CD4-positive, alpha-beta memory T cell (primary cell): ENCODE results near the gene KIAA0825. TPM values are rescaled to one million over a fixed set of nuclear protein-coding genes. Genes with fewer than 3 reads are reported as not detected.

ENCODE experiments used
- CTCF ChIA-PET: fragments of 350-600 bp; sonication (Branson Sonifier 250); formaldehyde crosslinking; loops from one replicate; lab custom pipeline; 2021; ENCODE audit warnings: inconsistent platforms; ENCODE audit not compliant: partially characterized antibody; lab: Charles Lee
- POLR2A ChIA-PET: fragments of 350-600 bp; sonication (Branson Sonifier 250); formaldehyde crosslinking; loops from one replicate; lab custom pipeline; 2021; ENCODE audit not compliant: partially characterized antibody; lab: Charles Lee
- DNase-seq, 5 donors: peaks; one replicate each; pipeline versions ENCODE4 v3.0.0 to v3.0.0-alpha.2; 2020 to 2022; ENCODE audit warnings: mixed read lengths in 1 of 5
- H3K27ac ChIP-seq: one replicate; pipeline ENCODE4 v1.7.0; 2013; ENCODE audit warnings: low read depth, low read length
- H3K27me3 ChIP-seq: 2 replicates; pipeline ENCODE4 v1.7.0; 2013; ENCODE audit warnings: mild to moderate bottlenecking, low read length, moderate library complexity; ENCODE audit not compliant: insufficient read depth
- H3K36me3 ChIP-seq: 2 replicates; pipeline ENCODE4 v1.7.0; 2013; ENCODE audit warnings: mild to moderate bottlenecking, low read length, moderate library complexity; ENCODE audit not compliant: insufficient read depth
- H3K4me1 ChIP-seq: 2 replicates; pipeline ENCODE4 v1.7.0; 2013; ENCODE audit warnings: mild to moderate bottlenecking, low read length, moderate library complexity; ENCODE audit not compliant: insufficient read depth
- H3K4me3 ChIP-seq, 2 donors: one replicate each; pipeline ENCODE4 v1.7.0; 2013; ENCODE audit warnings: low read length in 2 of 2, mild to moderate bottlenecking in 1 of 2
- H3K9me3 ChIP-seq, 2 donors: one replicate each; pipeline ENCODE4 v1.7.0; 2013; ENCODE audit warnings: low read length in 2 of 2, control low read depth in 1 of 2; ENCODE audit not compliant: control insufficient read depth in 1 of 2
- H3K27ac Mint-ChIP-seq, 7 donors: one replicate each; pipeline ENCODE4 v1.8.0; 2020 to 2021; ENCODE audit warnings: mixed read lengths in 7 of 7, mild to moderate bottlenecking in 6 of 7, inconsistent platforms in 3 of 7, moderate library complexity in 3 of 7
- H3K27me3 Mint-ChIP-seq, 2 donors: one replicate each; pipeline ENCODE4 v1.8.0; 2020 to 2021; ENCODE audit warnings: mixed read lengths in 2 of 2
- H3K36me3 Mint-ChIP-seq, 2 donors: one replicate each; pipeline ENCODE4 v1.8.0; 2020 to 2021; ENCODE audit warnings: mixed read lengths in 2 of 2, inconsistent platforms in 1 of 2, mild to moderate bottlenecking in 1 of 2
- H3K4me1 Mint-ChIP-seq, 4 donors: one replicate each; pipeline ENCODE4 v1.8.0; 2020 to 2021; ENCODE audit warnings: mixed read lengths in 4 of 4, mild to moderate bottlenecking in 1 of 4
- H3K4me3 Mint-ChIP-seq, 8 donors: one replicate each; pipeline ENCODE4 v1.8.0; 2020 to 2021; ENCODE audit warnings: mixed read lengths in 8 of 8, mild to moderate bottlenecking in 7 of 8, moderate library complexity in 6 of 8, inconsistent platforms in 3 of 8
- H3K9me3 Mint-ChIP-seq, 8 donors: one replicate each; pipeline ENCODE4 v1.8.0; 2020 to 2021; ENCODE audit warnings: mixed read lengths in 8 of 8, mild to moderate bottlenecking in 5 of 8, inconsistent platforms in 3 of 8, moderate library complexity in 1 of 8
- intact Hi-C: fragments of 100-400 bp; cut with micrococcal nuclease; formaldehyde crosslinking; loops from one replicate; pipeline ENCODE4 v1.15.1; 2023
- polyA plus RNA-seq, 2 donors: library from polyadenylated mRNA; unstranded; fragments of 300-500 nt; fragmentation: Illumina TruSeq; gene quantifications; one replicate each; pipeline ENCODE4 v1.2.3, GENCODE V29; 2021
- total RNA-seq, 2 experiments: library from RNA; stranded (reverse); gene quantifications; one replicate each; pipeline ENCODE4 v1.2.3, GENCODE V29; 2021

Gene KIAA0825
- total and polyA plus RNA-seq, 4 experiments from 2014 or later, result 1.5 to 2.2 (median 2.1) TPM

DNA sequence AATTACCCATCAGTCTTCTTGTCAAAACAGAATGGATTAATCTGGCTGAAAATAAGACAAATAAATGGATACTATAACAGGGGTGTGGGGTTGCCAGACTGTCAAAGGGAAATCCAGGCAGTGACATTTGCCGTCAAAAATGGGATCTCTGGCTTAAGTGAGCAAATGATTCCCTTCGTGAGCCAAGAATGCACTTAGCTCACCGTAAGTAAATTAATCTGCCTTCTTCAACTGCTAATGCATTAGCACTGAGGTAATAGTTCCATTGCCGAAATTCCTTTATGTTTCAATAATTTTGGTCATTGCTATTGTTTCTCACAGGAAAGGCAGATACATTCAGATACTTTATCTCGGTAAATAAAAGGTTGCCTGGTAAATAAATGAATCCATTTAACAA lies 377.8 kb downstream of the KIAA0825 start:
- H3K4me1 ChIP-seq, result no peaks in the 10 kb centered on the region
- H3K4me3 ChIP-seq, result no peak overlapping the region

DNA sequence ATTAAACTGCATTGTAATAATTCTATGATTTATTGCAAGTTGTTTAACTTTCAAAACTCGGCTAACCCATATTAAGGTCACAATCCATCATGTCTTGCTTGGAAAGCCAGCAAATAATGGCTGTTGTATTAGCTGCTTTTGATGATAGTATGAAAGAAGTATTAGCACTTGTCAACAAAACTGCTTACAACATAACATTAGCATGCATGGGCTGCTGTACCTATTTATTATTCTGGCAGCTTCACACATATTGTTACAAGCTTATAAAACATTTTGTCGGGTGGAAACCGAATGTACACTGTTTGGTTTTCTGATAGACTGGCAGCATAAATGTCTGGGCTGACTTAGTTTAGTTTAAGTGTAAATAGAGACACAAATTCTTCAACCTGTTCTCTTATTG lies 378.3 kb downstream of the KIAA0825 start:
- peaks cover 0 to 1% (median 0%) of the 10 kb centered on the region in 4 donors for H3K4me1 Mint-ChIP-seq
- Histone ChIP-seq H3K36me3 (no peaks in the 10 kb centered on the region), H3K27ac (no peak overlapping the region), H3K27me3 (no peaks in the 10 kb centered on the region), H3K4me1 (no peaks in the 10 kb centered on the region), H3K4me3 (no peak overlapping the region), H3K9me3 (no peaks in the 10 kb centered on the region)
- H3K4me3 Mint-ChIP-seq, result no peak overlapping the region
- ChIA-PET POLR2A (no interaction called here), CTCF (no interaction called here)
- DNase-seq, result no peak
- H3K27me3 Mint-ChIP-seq, result no peaks in the 10 kb centered on the region
- H3K9me3 Mint-ChIP-seq, result peaks cover 0 to 5% (median 2%) of the 10 kb centered on the region in 8 donors
- intact Hi-C loops, result no loop called here
- H3K27ac Mint-ChIP-seq, result no peak overlapping the region
- H3K36me3 Mint-ChIP-seq, result no peaks in the 10 kb centered on the region

More for the DNA sequence above, 377.8 kb downstream of the KIAA0825 start:
- Mint-ChIP-seq H3K27ac (no peak overlapping the region), H3K4me1 (no peaks in the 10 kb centered on the region), H3K9me3 (peaks cover 0 to 2% (median 0%) of the 10 kb centered on the region in 8 donors), H3K36me3 (no peaks in the 10 kb centered on the region), H3K27me3 (no peaks in the 10 kb centered on the region), H3K4me3 (no peak overlapping the region)
- Histone ChIP-seq H3K27me3 (no peaks in the 10 kb centered on the region), H3K27ac (no peak overlapping the region), H3K9me3 (no peaks in the 10 kb centered on the region), H3K36me3 (no peaks in the 10 kb centered on the region)
- no peak for DNase-seq
- ChIA-PET CTCF (no interaction called here), POLR2A (no interaction called here)
- intact Hi-C loops, result no loop called here

DNA sequence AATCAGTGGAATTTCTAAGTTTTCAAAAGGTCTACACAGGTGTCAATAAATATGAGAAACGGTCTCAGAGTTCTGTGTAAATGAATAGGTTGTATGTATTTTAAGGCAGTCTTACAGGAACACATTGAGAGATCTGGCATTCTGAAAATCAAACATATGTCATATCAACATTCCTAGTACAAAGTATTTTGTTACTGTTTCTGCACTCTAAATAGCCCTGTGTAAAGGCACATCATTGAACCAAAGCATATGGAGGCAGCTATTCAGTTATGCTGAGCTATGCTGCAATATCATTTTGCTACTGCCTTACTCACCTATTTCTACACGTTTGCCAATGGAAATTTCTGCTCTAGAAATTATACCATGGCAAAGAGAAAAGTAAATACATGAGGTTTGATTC lies 379.1 kb downstream of the KIAA0825 start:
- ChIA-PET CTCF (no interaction called here), POLR2A (no interaction called here)
- intact Hi-C loops, result no loop called here
- Mint-ChIP-seq H3K4me3 (no peak overlapping the region), H3K27me3 (no peaks in the 10 kb centered on the region), H3K36me3 (no peaks in the 10 kb centered on the region), H3K27ac (no peak overlapping the region), H3K4me1 (peaks cover 0 to 1% (median 0%) of the 10 kb centered on the region in 4 donors), H3K9me3 (peaks cover 0 to 6% (median 3%) of the 10 kb centered on the region in 8 donors)
- H3K27me3 ChIP-seq, result no peaks in the 10 kb centered on the region
- no peaks in the 10 kb centered on the region for H3K36me3 ChIP-seq
- H3K4me3 ChIP-seq, result no peak overlapping the region
- no peaks in the 10 kb centered on the region for H3K4me1 ChIP-seq
- no peak for DNase-seq
- H3K27ac ChIP-seq, result no peak overlapping the region
- H3K9me3 ChIP-seq, result no peaks in the 10 kb centered on the region

DNA sequence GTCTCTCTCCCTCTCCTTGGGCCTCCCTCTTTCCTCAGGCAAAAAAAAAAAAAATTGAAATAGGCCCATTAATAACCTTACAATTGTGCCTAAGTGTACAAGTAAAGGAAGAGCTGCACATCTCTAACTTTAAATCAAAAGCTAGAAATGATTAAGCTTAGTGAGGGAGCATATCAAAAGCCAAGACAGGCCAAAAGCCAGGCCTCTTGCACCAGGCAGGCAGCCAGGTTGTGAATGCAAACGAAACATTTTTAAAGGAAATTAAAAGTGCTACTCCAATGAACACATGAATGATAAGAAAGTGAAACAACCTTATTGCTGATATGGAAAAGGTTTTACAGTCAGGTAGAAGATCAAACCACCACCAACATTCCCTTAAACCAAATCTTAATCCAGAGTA lies 383.4 kb downstream of the KIAA0825 start:
- H3K36me3 Mint-ChIP-seq, result peaks cover 2 to 8% of the 10 kb centered on the region in 2 donors
- H3K9me3 Mint-ChIP-seq, result peaks cover 0 to 7% (median 4%) of the 10 kb centered on the region in 8 donors
- CTCF ChIA-PET, result no interaction called here
- intact Hi-C loops, result no loop called here
- H3K27me3 Mint-ChIP-seq, result no peaks in the 10 kb centered on the region
- H3K4me3 Mint-ChIP-seq, result no peak overlapping the region
- H3K36me3 ChIP-seq, result no peaks in the 10 kb centered on the region
- no peak for DNase-seq
- no peaks in the 10 kb centered on the region for H3K27me3 ChIP-seq
- H3K27ac ChIP-seq, result no peak overlapping the region
- H3K27ac Mint-ChIP-seq, result no peak overlapping the region
- H3K9me3 ChIP-seq, result no peaks in the 10 kb centered on the region
- H3K4me1 Mint-ChIP-seq, result peaks cover 0 to 1% (median 0%) of the 10 kb centered on the region in 4 donors
- POLR2A ChIA-PET, result no interaction called here
- no peaks in the 10 kb centered on the region for H3K4me1 ChIP-seq
- H3K4me3 ChIP-seq, result no peak overlapping the region

DNA sequence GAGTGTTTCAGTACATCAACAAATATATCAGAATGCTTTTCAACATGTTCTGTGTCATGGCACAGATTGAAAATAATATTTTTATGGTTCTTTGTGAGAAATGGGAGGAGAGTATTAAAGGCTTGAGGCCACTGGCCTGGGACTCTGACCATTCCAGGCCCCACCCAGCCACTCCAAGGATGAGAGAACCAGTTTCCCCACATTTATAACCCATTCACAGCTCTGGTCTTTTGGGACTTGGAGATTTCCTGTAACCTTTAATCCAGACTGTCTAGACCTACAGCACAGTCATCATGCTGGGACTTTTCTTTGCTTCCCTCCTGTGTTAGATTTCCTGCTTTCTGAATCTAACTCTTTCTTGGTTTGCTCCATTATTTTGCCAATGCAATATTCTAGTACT lies 389.6 kb downstream of the KIAA0825 start:
- H3K4me1 ChIP-seq, result no peaks in the 10 kb centered on the region
- no peaks in the 10 kb centered on the region for H3K27me3 ChIP-seq
- intact Hi-C loops, result no loop called here
- ChIA-PET POLR2A (no interaction called here), CTCF (no interaction called here)
- H3K4me3 ChIP-seq, result no peak overlapping the region
- no peaks in the 10 kb centered on the region for H3K4me1 Mint-ChIP-seq
- no peak overlapping the region for H3K27ac ChIP-seq
- no peak for DNase-seq
- no peak overlapping the region for H3K4me3 Mint-ChIP-seq
- no peaks in the 10 kb centered on the region for H3K27me3 Mint-ChIP-seq
- no peaks in the 10 kb centered on the region for H3K36me3 ChIP-seq
- H3K9me3 Mint-ChIP-seq, result peaks cover 0 to 8% (median 2%) of the 10 kb centered on the region in 8 donors
- peaks cover 2 to 8% of the 10 kb centered on the region in 2 donors for H3K36me3 Mint-ChIP-seq
- H3K9me3 ChIP-seq, result no peaks in the 10 kb centered on the region
- H3K27ac Mint-ChIP-seq, result no peak overlapping the region

DNA sequence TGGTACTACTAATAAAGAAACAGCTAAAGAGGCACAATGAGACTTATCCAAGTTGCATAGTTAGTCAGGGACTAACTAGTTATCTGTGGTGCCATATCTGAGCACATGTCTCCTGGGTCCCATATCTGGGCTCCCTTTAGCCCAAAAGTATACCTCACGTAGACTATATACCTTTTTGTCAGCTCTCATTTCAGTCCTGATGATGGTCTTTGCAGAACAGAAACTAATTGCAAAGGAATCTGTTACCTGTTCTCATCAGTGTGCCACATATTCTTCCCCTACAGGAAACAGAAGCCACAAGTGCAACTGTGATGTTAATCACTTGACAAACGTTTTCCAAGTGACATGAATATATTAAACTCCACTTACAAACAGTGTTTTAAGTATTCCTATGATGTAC lies 395.2 kb downstream of the KIAA0825 start:
- no peaks in the 10 kb centered on the region for H3K9me3 ChIP-seq
- POLR2A ChIA-PET, result no interaction called here
- Mint-ChIP-seq H3K36me3 (no peaks in the 10 kb centered on the region), H3K27me3 (no peaks in the 10 kb centered on the region), H3K27ac (no peak overlapping the region), H3K4me3 (no peak overlapping the region), H3K4me1 (peaks cover 0 to 2% (median 0%) of the 10 kb centered on the region in 4 donors), H3K9me3 (peaks cover 0 to 6% (median under 1%) of the 10 kb centered on the region in 8 donors)
- intact Hi-C loops, result no loop called here
- H3K36me3 ChIP-seq, result no peaks in the 10 kb centered on the region
- no peak overlapping the region for H3K27ac ChIP-seq
- H3K4me1 ChIP-seq, result no peaks in the 10 kb centered on the region
- CTCF ChIA-PET, result no interaction called here
- no peaks in the 10 kb centered on the region for H3K27me3 ChIP-seq
- DNase-seq, result no peak
- H3K4me3 ChIP-seq, result no peak overlapping the region

DNA sequence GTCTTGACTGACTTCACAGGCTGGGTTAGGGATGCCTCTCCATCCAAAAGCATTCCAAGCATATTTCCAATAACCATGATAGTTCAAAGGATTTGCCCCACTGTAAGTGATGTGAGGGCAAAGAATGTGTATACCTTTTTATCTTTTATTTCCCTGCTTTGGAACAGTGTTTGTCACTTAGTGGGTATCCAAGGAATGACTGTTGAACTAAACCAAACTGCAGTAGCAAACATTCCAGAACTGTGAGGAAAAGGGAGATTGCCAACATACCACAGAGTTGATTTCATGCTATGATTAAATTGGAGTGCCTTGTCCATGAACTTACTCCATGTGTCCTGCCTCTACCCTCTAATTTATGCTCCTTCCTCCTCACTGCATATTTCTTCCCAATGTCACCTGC lies 400.0 kb downstream of the KIAA0825 start:
- no peaks in the 10 kb centered on the region for H3K27me3 Mint-ChIP-seq
- CTCF ChIA-PET, result no interaction called here
- H3K9me3 ChIP-seq, result no peaks in the 10 kb centered on the region
- no peaks in the 10 kb centered on the region for H3K27me3 ChIP-seq
- H3K4me3 Mint-ChIP-seq, result no peak overlapping the region
- no peak overlapping the region for H3K27ac ChIP-seq
- H3K4me3 ChIP-seq, result no peak overlapping the region
- no peak overlapping the region for H3K27ac Mint-ChIP-seq
- H3K36me3 ChIP-seq, result no peaks in the 10 kb centered on the region
- no peak for DNase-seq
- intact Hi-C loops, result no loop called here
- peaks cover 0 to under 1% (median 0%) of the 10 kb centered on the region in 4 donors for H3K4me1 Mint-ChIP-seq
- no peaks in the 10 kb centered on the region for H3K4me1 ChIP-seq
- POLR2A ChIA-PET, result no interaction called here
- no peaks in the 10 kb centered on the region for H3K36me3 Mint-ChIP-seq
- no peaks in the 10 kb centered on the region for H3K9me3 Mint-ChIP-seq

DNA sequence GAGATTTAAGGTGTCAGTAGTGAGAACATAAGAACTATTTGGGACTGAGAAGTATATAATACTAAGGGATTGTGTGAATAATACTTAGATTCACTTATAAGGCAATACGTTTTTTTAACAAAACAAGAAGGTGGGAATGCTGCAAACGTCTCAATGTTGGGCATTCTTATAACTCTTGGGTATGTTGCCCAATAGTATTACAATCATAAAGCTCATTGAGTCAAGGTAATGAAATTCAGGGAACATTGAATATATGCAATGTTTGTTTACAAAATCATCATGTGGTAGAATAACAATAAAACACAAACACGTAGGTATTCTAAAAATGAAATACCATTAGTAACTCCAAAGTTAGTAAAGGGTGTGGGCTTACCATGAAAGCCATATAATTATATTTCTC lies 400.7 kb downstream of the KIAA0825 start:
- intact Hi-C loops, result no loop called here
- no peak overlapping the region for H3K4me3 Mint-ChIP-seq
- Histone ChIP-seq H3K36me3 (no peaks in the 10 kb centered on the region), H3K4me3 (no peak overlapping the region), H3K27ac (no peak overlapping the region), H3K4me1 (no peaks in the 10 kb centered on the region), H3K27me3 (no peaks in the 10 kb centered on the region), H3K9me3 (no peaks in the 10 kb centered on the region)
- H3K36me3 Mint-ChIP-seq, result no peaks in the 10 kb centered on the region
- no peak for DNase-seq
- no peaks in the 10 kb centered on the region for H3K27me3 Mint-ChIP-seq
- POLR2A ChIA-PET, result no interaction called here
- H3K4me1 Mint-ChIP-seq, result no peaks in the 10 kb centered on the region
- CTCF ChIA-PET, result no interaction called here
- H3K9me3 Mint-ChIP-seq, result no peaks in the 10 kb centered on the region
- H3K27ac Mint-ChIP-seq, result no peak overlapping the region
